ENCODE results near the gene PTPRN2.
"Not testable (repeated sequence)": the region's sequence is repeated elsewhere in the genome, so short reads cannot be mapped to it uniquely, and the experiment has no call there.

PTPRN2 gene

GRCh38 chr7:158255558-158255957 lies 332.1 kb downstream of the PTPRN2 start:
- TF ChIP-seq, protein P1, sequence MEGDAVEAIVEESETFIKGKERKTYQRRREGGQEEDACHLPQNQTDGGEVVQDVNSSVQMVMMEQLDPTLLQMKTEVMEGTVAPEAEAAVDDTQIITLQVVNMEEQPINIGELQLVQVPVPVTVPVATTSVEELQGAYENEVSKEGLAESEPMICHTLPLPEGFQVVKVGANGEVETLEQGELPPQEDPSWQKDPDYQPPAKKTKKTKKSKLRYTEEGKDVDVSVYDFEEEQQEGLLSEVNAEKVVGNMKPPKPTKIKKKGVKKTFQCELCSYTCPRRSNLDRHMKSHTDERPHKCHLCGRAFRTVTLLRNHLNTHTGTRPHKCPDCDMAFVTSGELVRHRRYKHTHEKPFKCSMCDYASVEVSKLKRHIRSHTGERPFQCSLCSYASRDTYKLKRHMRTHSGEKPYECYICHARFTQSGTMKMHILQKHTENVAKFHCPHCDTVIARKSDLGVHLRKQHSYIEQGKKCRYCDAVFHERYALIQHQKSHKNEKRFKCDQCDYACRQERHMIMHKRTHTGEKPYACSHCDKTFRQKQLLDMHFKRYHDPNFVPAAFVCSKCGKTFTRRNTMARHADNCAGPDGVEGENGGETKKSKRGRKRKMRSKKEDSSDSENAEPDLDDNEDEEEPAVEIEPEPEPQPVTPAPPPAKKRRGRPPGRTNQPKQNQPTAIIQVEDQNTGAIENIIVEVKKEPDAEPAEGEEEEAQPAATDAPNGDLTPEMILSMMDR (IDR thresholded peaks at IDR 0.05; ENCODE audit: low read depth, low read length, missing control alignments): no peak
- DNase-seq (ENCODE audit: low read depth): no peak
- H3K4me3 ChIP-seq (ENCODE audit: low read depth, low read length): no peak overlapping the region

GRCh38 chr7:158255156-158255555 lies 332.5 kb downstream of the PTPRN2 start:
- H3K4me3 ChIP-seq (ENCODE audit: low read depth, low read length): no peak overlapping the region
- DNase-seq (ENCODE audit: low read depth): no peak
- TF ChIP-seq, protein P1 (IDR thresholded peaks at IDR 0.05; ENCODE audit: low read depth, low read length, missing control alignments): no peak

GRCh38 chr7:158253670-158254045 lies 334.0 kb downstream of the PTPRN2 start:
- not testable (repeated sequence) for H3K4me3 ChIP-seq (ENCODE audit: low read depth, low read length); DNase-seq (ENCODE audit: low read depth)

- no peak for DNase-seq (ENCODE audit: low read depth)
- TF ChIP-seq, protein P1 (IDR thresholded peaks at IDR 0.05; ENCODE audit: low read depth, low read length, missing control alignments): no peak
- H3K4me3 ChIP-seq (ENCODE audit: low read depth, low read length): no peak overlapping the region
These were observed 334.6 kb downstream of the PTPRN2 start for GRCh38 chr7:158252837-158253669.

- TF ChIP-seq, protein P1 (IDR thresholded peaks at IDR 0.05; ENCODE audit: low read depth, low read length, missing control alignments): no peak
- DNase-seq (ENCODE audit: low read depth): no peak
- H3K4me3 ChIP-seq (ENCODE audit: low read depth, low read length): no peak overlapping the region
These were observed 335.4 kb downstream of the PTPRN2 start for GRCh38 chr7:158252081-158252836.

- no peak overlapping the region for H3K4me3 ChIP-seq (ENCODE audit: low read depth, low read length)
- DNase-seq (ENCODE audit: low read depth): no peak
- TF ChIP-seq, protein P1 (IDR thresholded peaks at IDR 0.05; ENCODE audit: low read depth, low read length, missing control alignments): no peak
These were observed 336.3 kb downstream of the PTPRN2 start for GRCh38 chr7:158251061-158251965.

- DNase-seq (ENCODE audit: low read depth): no peak
- TF ChIP-seq, protein P1 (IDR thresholded peaks at IDR 0.05; ENCODE audit: low read depth, low read length, missing control alignments): no peak
- H3K4me3 ChIP-seq (ENCODE audit: low read depth, low read length): no peak overlapping the region
These were observed 337.9 kb downstream of the PTPRN2 start for GRCh38 chr7:158249692-158250091.
